ENCODE measurements around the gene SLC44A5. TPM values are rescaled to one million over a fixed set of nuclear protein-coding genes. Genes with fewer than 3 reads are reported as not detected.
"Not testable (repeated sequence)": the region's sequence is repeated elsewhere in the genome, so short reads cannot be mapped to it uniquely, and the experiment has no call there.

SLC44A5 gene
- total RNA-seq, 2 experiments from 2014 or later = 0.37 to 0.74 TPM

- Mint-ChIP-seq H3K27ac (no peak overlapping the region), H3K4me3 (no peak overlapping the region), H3K36me3 (ENCODE audit: low read depth) (no peaks in the 10 kb centered on the region), H3K4me1 (ENCODE audit: low read depth) (no peaks in the 10 kb centered on the region), H3K27me3 (ENCODE audit: low read depth) (peaks cover 9% of the 10 kb centered on the region), H3K9me3 (no peaks in the 10 kb centered on the region)
- no peak for DNase-seq
- intact Hi-C loops (cut with micrococcal nuclease) = no loop called here
- CTCF ChIA-PET = no interaction called here
Observed at GRCh38 chr1:75506976-75507375, 103.9 kb downstream of the SLC44A5 start.

GRCh38 chr1:75503221-75503974 lies 107.5 kb downstream of the SLC44A5 start:
- Mint-ChIP-seq H3K27ac (no peak overlapping the region), H3K36me3 (ENCODE audit: low read depth) (no peaks in the 10 kb centered on the region), H3K27me3 (ENCODE audit: low read depth) (peaks cover 6% of the 10 kb centered on the region), H3K9me3 (no peaks in the 10 kb centered on the region), H3K4me1 (ENCODE audit: low read depth) (no peaks in the 10 kb centered on the region), H3K4me3 (no peak overlapping the region)
- intact Hi-C loops (cut with micrococcal nuclease) = no loop called here
- CTCF ChIA-PET = no interaction called here
- DNase-seq = no peak

GRCh38 chr1:75502776-75503175 lies 108.1 kb downstream of the SLC44A5 start:
- H3K4me1 Mint-ChIP-seq (ENCODE audit: low read depth) = no peaks in the 10 kb centered on the region
- CTCF ChIA-PET = no interaction called here

GRCh38 chr1:75501577-75502295 lies 109.2 kb downstream of the SLC44A5 start:
- Mint-ChIP-seq H3K4me3 (no peak overlapping the region), H3K36me3 (ENCODE audit: low read depth) (no peaks in the 10 kb centered on the region), H3K27me3 (ENCODE audit: low read depth) (no peaks in the 10 kb centered on the region), H3K4me1 (ENCODE audit: low read depth) (no peaks in the 10 kb centered on the region), H3K9me3 (no peaks in the 10 kb centered on the region), H3K27ac (no peak overlapping the region)
- intact Hi-C loops (cut with micrococcal nuclease) = no loop called here
- CTCF ChIA-PET = no interaction called here
- DNase-seq = no peak

More at GRCh38 chr1:75502776-75503175, 108.1 kb downstream of the SLC44A5 start:
- Mint-ChIP-seq H3K36me3 (ENCODE audit: low read depth) (no peaks in the 10 kb centered on the region), H3K4me3 (no peak overlapping the region), H3K27ac (no peak overlapping the region), H3K9me3 (no peaks in the 10 kb centered on the region), H3K27me3 (ENCODE audit: low read depth) (peaks cover 6% of the 10 kb centered on the region)
- intact Hi-C loops (cut with micrococcal nuclease) = no loop called here
- DNase-seq = no peak

GRCh38 chr1:75492011-75492410 lies 118.9 kb downstream of the SLC44A5 start:
- Mint-ChIP-seq H3K4me1 (ENCODE audit: low read depth) (no peaks in the 10 kb centered on the region), H3K9me3 (no peaks in the 10 kb centered on the region), H3K4me3 (no peak overlapping the region), H3K27me3 (ENCODE audit: low read depth) (peaks cover 2% of the 10 kb centered on the region), H3K27ac (no peak overlapping the region), H3K36me3 (ENCODE audit: low read depth) (no peaks in the 10 kb centered on the region)
- no peak for DNase-seq
- CTCF ChIA-PET = no interaction called here
- intact Hi-C loops (cut with micrococcal nuclease) = no loop called here

GRCh38 chr1:75487399-75487798 lies 123.5 kb downstream of the SLC44A5 start:
- CTCF ChIA-PET = no interaction called here
- intact Hi-C loops (cut with micrococcal nuclease) = no loop called here
- Mint-ChIP-seq H3K36me3 (ENCODE audit: low read depth) (no peaks in the 10 kb centered on the region), H3K4me1 (ENCODE audit: low read depth) (no peaks in the 10 kb centered on the region), H3K9me3 (peaks cover 14% of the 10 kb centered on the region), H3K27ac (no peak overlapping the region), H3K27me3 (ENCODE audit: low read depth) (peaks cover 2% of the 10 kb centered on the region), H3K4me3 (no peak overlapping the region)
- no peak for DNase-seq

GRCh38 chr1:75484789-75485188 lies 126.1 kb downstream of the SLC44A5 start:
- H3K27ac Mint-ChIP-seq = no peak overlapping the region
- CTCF ChIA-PET = interaction anchor here (0.6 kb wide), 1 partner anchor 44 kb away, joined by 3 read pairs; no protein-coding TSS in a partner anchor
- H3K27me3 Mint-ChIP-seq (ENCODE audit: low read depth) = peaks cover 2% of the 10 kb centered on the region
- intact Hi-C loops (cut with micrococcal nuclease) = no loop called here
- no peak for DNase-seq
- H3K4me3 Mint-ChIP-seq = no peak overlapping the region
- H3K36me3 Mint-ChIP-seq (ENCODE audit: low read depth) = no peaks in the 10 kb centered on the region
- no peaks in the 10 kb centered on the region for H3K4me1 Mint-ChIP-seq (ENCODE audit: low read depth)
- H3K9me3 Mint-ChIP-seq = peaks cover 17% of the 10 kb centered on the region

GRCh38 chr1:75482951-75483350 lies 128.0 kb downstream of the SLC44A5 start:
- H3K36me3 Mint-ChIP-seq (ENCODE audit: low read depth) = no peaks in the 10 kb centered on the region
- no peak overlapping the region for H3K27ac Mint-ChIP-seq
- intact Hi-C loops (cut with micrococcal nuclease) = no loop called here
- DNase-seq = no peak
- H3K4me1 Mint-ChIP-seq (ENCODE audit: low read depth) = no peaks in the 10 kb centered on the region
- H3K9me3 Mint-ChIP-seq = peaks cover 17% of the 10 kb centered on the region
- H3K4me3 Mint-ChIP-seq = no peak overlapping the region
- no peaks in the 10 kb centered on the region for H3K27me3 Mint-ChIP-seq (ENCODE audit: low read depth)
- CTCF ChIA-PET = no interaction called here

GRCh38 chr1:75476486-75476885 lies 134.4 kb downstream of the SLC44A5 start:
- H3K27me3 Mint-ChIP-seq (ENCODE audit: low read depth); DNase-seq; H3K27ac Mint-ChIP-seq; H3K4me3 Mint-ChIP-seq; H3K36me3 Mint-ChIP-seq (ENCODE audit: low read depth); intact Hi-C loops (cut with micrococcal nuclease); H3K4me1 Mint-ChIP-seq (ENCODE audit: low read depth); H3K9me3 Mint-ChIP-seq: not testable (repeated sequence)
- CTCF ChIA-PET = interaction anchor here (0.6 kb wide), 1 partner anchor 320 kb away, joined by 4 read pairs; the partner anchor contains the start of gene MSH4

GRCh38 chr1:75475696-75476095 lies 135.2 kb downstream of the SLC44A5 start:
- intact Hi-C loops (cut with micrococcal nuclease) = no loop called here
- Mint-ChIP-seq H3K4me3 (no peak overlapping the region), H3K9me3 (peaks cover 1% of the 10 kb centered on the region), H3K27me3 (ENCODE audit: low read depth) (peaks cover 3% of the 10 kb centered on the region), H3K36me3 (ENCODE audit: low read depth) (no peaks in the 10 kb centered on the region), H3K4me1 (ENCODE audit: low read depth) (no peaks in the 10 kb centered on the region), H3K27ac (no peak overlapping the region)
- CTCF ChIA-PET = no interaction called here
- no peak for DNase-seq

- Mint-ChIP-seq H3K9me3 (peaks cover 1% of the 10 kb centered on the region), H3K27ac (no peak overlapping the region), H3K27me3 (ENCODE audit: low read depth) (peaks cover 3% of the 10 kb centered on the region), H3K4me1 (ENCODE audit: low read depth) (no peaks in the 10 kb centered on the region), H3K4me3 (no peak overlapping the region), H3K36me3 (ENCODE audit: low read depth) (no peaks in the 10 kb centered on the region)
- intact Hi-C loops (cut with micrococcal nuclease) = no loop called here
- CTCF ChIA-PET = no interaction called here
- no peak for DNase-seq
Observed at GRCh38 chr1:75472971-75473603, 137.8 kb downstream of the SLC44A5 start.

GRCh38 chr1:75472089-75472970 lies 138.6 kb downstream of the SLC44A5 start:
- H3K4me1 Mint-ChIP-seq (ENCODE audit: low read depth) = no peaks in the 10 kb centered on the region
- H3K36me3 Mint-ChIP-seq (ENCODE audit: low read depth) = no peaks in the 10 kb centered on the region
- CTCF ChIA-PET = no interaction called here
- DNase-seq = no peak
- no peaks in the 10 kb centered on the region for H3K9me3 Mint-ChIP-seq
- intact Hi-C loops (cut with micrococcal nuclease) = no loop called here
- no peak overlapping the region for H3K4me3 Mint-ChIP-seq
- peaks cover 3% of the 10 kb centered on the region for H3K27me3 Mint-ChIP-seq (ENCODE audit: low read depth)
- no peak overlapping the region for H3K27ac Mint-ChIP-seq

Data from activated naive CD4-positive, alpha-beta T cell treated with anti-CD3 and anti-CD28 coated beads for 36 hours (primary cell).